H9 (cell line): Measurements from ENCODE around the gene GPATCH2. TPM values are rescaled to one million over a fixed set of nuclear protein-coding genes. Genes with fewer than 3 reads are reported as not detected.

ENCODE experiments used
- DNase-seq: peaks from one replicate; pipeline ENCODE4 v3.0.0-alpha.2; 2017
- H2AFZ ChIP-seq: one replicate; pipeline ENCODE4 v1.6.1; 2013; ENCODE audit warnings: mild to moderate bottlenecking, low read length, control low read depth, moderate library complexity
- H2AK5ac ChIP-seq: 2 replicates; pipeline ENCODE4 v1.6.1; 2013; ENCODE audit warnings: low read length, control low read depth, mixed read lengths; ENCODE audit not compliant: insufficient read length
- H2BK120ac ChIP-seq: one replicate; pipeline ENCODE4 v1.6.1; 2013; ENCODE audit warnings: low read depth, mild to moderate bottlenecking, low read length, control low read depth, inconsistent platforms; ENCODE audit not compliant: poor library complexity, severe bottlenecking
- H2BK12ac ChIP-seq: 2 replicates; pipeline ENCODE4 v1.6.1; 2013; ENCODE audit warnings: low read length, control low read depth, mixed read lengths, low read depth; ENCODE audit not compliant: insufficient read length
- H2BK15ac ChIP-seq: 2 replicates; pipeline ENCODE4 v1.6.1; 2013; ENCODE audit warnings: low read depth, low read length, control low read depth
- H2BK20ac ChIP-seq: one replicate; pipeline ENCODE4 v1.6.1; 2013; ENCODE audit warnings: low read depth, mild to moderate bottlenecking, low read length, control low read depth, inconsistent platforms; ENCODE audit not compliant: poor library complexity, severe bottlenecking
- H2BK5ac ChIP-seq: 2 replicates; pipeline ENCODE4 v1.6.1; 2013; ENCODE audit warnings: low read length, control low read depth, mixed read lengths; ENCODE audit not compliant: insufficient read length
- H3K14ac ChIP-seq: 2 replicates; pipeline ENCODE4 v1.6.1; 2013; ENCODE audit warnings: low read length, control low read depth; ENCODE audit not compliant: insufficient read depth
- H3K18ac ChIP-seq: 2 replicates; pipeline ENCODE4 v1.6.1; 2013; ENCODE audit warnings: low read depth, mild to moderate bottlenecking, mixed read lengths, low read length, control low read depth; ENCODE audit not compliant: insufficient read length
- H3K23ac ChIP-seq: 2 replicates; pipeline ENCODE4 v1.6.1; 2013; ENCODE audit warnings: low read length, control low read depth, mixed read lengths, low read depth; ENCODE audit not compliant: insufficient read length
- H3K23me2 ChIP-seq: 2 replicates; pipeline ENCODE4 v1.6.1; 2013; ENCODE audit warnings: low read depth, mild to moderate bottlenecking, mixed read lengths, low read length, control low read depth; ENCODE audit not compliant: insufficient read length, poor library complexity, severe bottlenecking
- H3K27ac ChIP-seq: 2 replicates; pipeline ENCODE4 v1.5.1; 2013; ENCODE audit warnings: low read length, control low read depth, mixed read lengths, low read depth; ENCODE audit not compliant: insufficient read length
- H3K27me3 ChIP-seq: 2 replicates; pipeline ENCODE4 v1.6.1; 2013; ENCODE audit warnings: low read length, control low read depth, inconsistent platforms; ENCODE audit not compliant: insufficient read depth
- H3K4ac ChIP-seq: 2 replicates; pipeline ENCODE4 v1.6.1; 2013; ENCODE audit warnings: low read depth, mild to moderate bottlenecking, control low read depth, inconsistent platforms, low read length, moderate library complexity
- H3K4me1 ChIP-seq: 2 replicates; pipeline ENCODE4 v1.6.1; 2013; ENCODE audit warnings: low read length, control low read depth, inconsistent platforms; ENCODE audit not compliant: insufficient read depth
- H3K4me2 ChIP-seq: 2 replicates; pipeline ENCODE4 v1.6.1; 2013; ENCODE audit warnings: low read length, control low read depth, mixed read lengths; ENCODE audit not compliant: insufficient read length, insufficient read depth
- H3K56ac ChIP-seq: 2 replicates; pipeline ENCODE4 v1.6.1; 2013; ENCODE audit warnings: low read depth, mild to moderate bottlenecking, mixed read lengths, low read length, control low read depth; ENCODE audit not compliant: insufficient read length
- H3K79me1 ChIP-seq: 2 replicates; pipeline ENCODE4 v1.6.1; 2013; ENCODE audit warnings: low read depth, mild to moderate bottlenecking, moderate library complexity, low read length, control low read depth, inconsistent platforms; ENCODE audit not compliant: insufficient read depth, poor library complexity, severe bottlenecking
- H3K79me2 ChIP-seq: 2 replicates; pipeline ENCODE4 v1.6.1; 2013; ENCODE audit warnings: low read length, control low read depth, inconsistent platforms; ENCODE audit not compliant: insufficient read depth
- H3K9ac ChIP-seq: 2 replicates; pipeline ENCODE4 v1.6.1; 2013; ENCODE audit warnings: low read length, control low read depth, mixed read lengths; ENCODE audit not compliant: insufficient read length; ENCODE audit errors: extremely low read depth
- H3K9me3 ChIP-seq: one replicate; pipeline ENCODE4 v1.6.1; 2013; ENCODE audit warnings: low read depth, low read length, inconsistent platforms; ENCODE audit not compliant: control insufficient read depth
- H3T11ph ChIP-seq: one replicate; pipeline ENCODE4 v1.6.1; 2013; ENCODE audit warnings: mild to moderate bottlenecking, low read length, control low read depth, inconsistent platforms
- H4K20me1 ChIP-seq: one replicate; pipeline ENCODE4 v1.6.1; 2013; ENCODE audit not compliant: control insufficient read depth, insufficient read length, insufficient read depth
- H4K5ac ChIP-seq: 2 replicates; pipeline ENCODE4 v1.6.1; 2013; ENCODE audit warnings: low read depth, mild to moderate bottlenecking, mixed read lengths, low read length, control low read depth; ENCODE audit not compliant: insufficient read length
- H4K8ac ChIP-seq: replicated peaks from 2 replicates; pipeline ENCODE4 v1.6.1; 2013; ENCODE audit warnings: low read length, control low read depth, mixed read lengths, low read depth; ENCODE audit not compliant: insufficient read length
- H4K91ac ChIP-seq: 2 replicates; pipeline ENCODE4 v1.6.1; 2013; ENCODE audit warnings: low read depth, mild to moderate bottlenecking, moderate library complexity, mixed read lengths, low read length, control low read depth; ENCODE audit not compliant: insufficient read length
- H3K27ac Mint-ChIP-seq, 3 experiments: 2 replicates in 2 of 3; 3 replicates in 1 of 3; pipeline ENCODE4 v1.8.0; 2020 to 2021; ENCODE audit warnings: mixed read lengths in 3 of 3, mild to moderate bottlenecking in 1 of 3, moderate library complexity in 1 of 3
- H3K27me3 Mint-ChIP-seq: 2 replicates; pipeline ENCODE4 v1.8.0; 2021; ENCODE audit warnings: low read depth, mild to moderate bottlenecking, moderate library complexity, mixed read lengths
- H3K36me3 Mint-ChIP-seq, 3 experiments: 2 replicates in 2 of 3; 3 replicates in 1 of 3; pipeline ENCODE4 v1.8.0; 2020 to 2021; ENCODE audit warnings: low read depth in 3 of 3, mixed read lengths in 3 of 3; ENCODE audit not compliant: insufficient read depth in 1 of 3
- H3K4me1 Mint-ChIP-seq, 2 experiments: 2 replicates each; pipeline ENCODE4 v1.8.0; 2020; ENCODE audit warnings: mixed read lengths in 2 of 2
- H3K4me3 Mint-ChIP-seq, 2 experiments: 2 replicates in 1 of 2; 3 replicates in 1 of 2; pipeline ENCODE4 v1.8.0; 2020 to 2021; ENCODE audit warnings: mild to moderate bottlenecking in 2 of 2, mixed read lengths in 2 of 2, moderate library complexity in 1 of 2
- H3K9me3 Mint-ChIP-seq, 2 experiments: 2 replicates in 1 of 2; 3 replicates in 1 of 2; pipeline ENCODE4 v1.8.0; 2020; ENCODE audit warnings: mild to moderate bottlenecking in 2 of 2, mixed read lengths in 2 of 2, moderate library complexity in 1 of 2
- CTCF ChIP-seq: fragments of 200-600 bp; sonication (generic); conservative IDR thresholded peaks from 3 replicates; pipeline ENCODE4 v1.8.0; 2021; ENCODE audit warnings: antibody characterized with exemption, mild to moderate bottlenecking
- whole genome bisulfite sequencing: extraction: QIAGEN DNeasy Blood & Tissue Kit; methylation state at CpG from one replicate; pipeline ENCODE4 v1.1.7; 2013; ENCODE audit warnings: missing lambda C conversion rate, low lambda C conversion rate, mixed read lengths; ENCODE audit not compliant: insufficient read length; ENCODE audit errors: extremely low coverage; 5-methylcytosine and 5-hydroxymethylcytosine counted together
- total RNA-seq: library from RNA; stranded (reverse); gene quantifications from 2 replicates; pipeline ENCODE4 v1.2.1, GENCODE V29; 2021

Gene GPATCH2
- total RNA-seq, 1 experiment from 2014 or later: 14.3 TPM

GRCh38 chr1:217443845-217444244 is 187.0 kb downstream of the GPATCH2 start:
- Histone ChIP-seq H4K20me1 (no peaks in the 10 kb centered on the region), H3K23me2 (no peaks in the 10 kb centered on the region), H3K27ac (no peak overlapping the region), H2BK5ac (no peak overlapping the region), H4K8ac (no peak overlapping the region), H2BK120ac (no peak overlapping the region), H2AFZ (no peak overlapping the region), H3K79me2 (no peaks in the 10 kb centered on the region), H3K56ac (no peak overlapping the region), H3K9me3 (no peaks in the 10 kb centered on the region), H3K18ac (no peak overlapping the region), H3K23ac (no peak overlapping the region), H3K9ac (no peak overlapping the region), H3K14ac (no peak overlapping the region), H3K4ac (no peak overlapping the region), H3K79me1 (no peaks in the 10 kb centered on the region), H2BK12ac (no peak overlapping the region), H3T11ph (no peak overlapping the region), H2BK15ac (no peak overlapping the region), H3K27me3 (no peaks in the 10 kb centered on the region), H2BK20ac (no peak overlapping the region), H3K4me1 (no peaks in the 10 kb centered on the region), H2AK5ac (no peak overlapping the region), H4K5ac (no peak overlapping the region), H4K91ac (no peak overlapping the region), H3K4me2 (no peak overlapping the region)
- Mint-ChIP-seq H3K27ac (peak overlapping the region in 2 of 3 experiments; percentile 49 to 65; a peak in 4 of 7 replicates), H3K9me3 (peaks cover 2 to 5% of the 10 kb centered on the region in 2 experiments; a peak in 3 of 5 replicates), H3K36me3 (peaks cover 7 to 23% (median 12%) of the 10 kb centered on the region in 3 experiments; a peak in 6 of 7 replicates), H3K4me3 (no peak overlapping the region), H3K27me3 (no peaks in the 10 kb centered on the region), H3K4me1 (peaks cover 10% of the 10 kb centered on the region in 2 experiments)
- WGBS: 100% methylated on average over 1 of the region's 2 CpGs
- DNase-seq: no peak
- no peak for TF ChIP-seq CTCF
